Kidney (tissue), 14 donors: ENCODE results near the gene RIPPLY3. TPM values are rescaled to one million over a fixed set of nuclear protein-coding genes. Genes with fewer than 3 reads are reported as not detected.

Experiments used
- DNase-seq, 5 donors: peaks; one replicate each; pipeline ENCODE4 v3.0.0-alpha.2; 2013 to 2020
- FAIRE-seq: peaks from 2 replicates; lab custom pipeline; 2012; peaks lifted over from hg19 to GRCh38; lab: Jason Lieb, UNC
- H3K27ac ChIP-seq, 2 donors: one replicate each; pipeline ENCODE4 v1.7.0; 2013; ENCODE audit warnings: low read depth in 2 of 2, low read length in 2 of 2, inconsistent platforms in 1 of 2
- H3K27me3 ChIP-seq: one replicate; pipeline ENCODE4 v1.7.1; 2013; ENCODE audit warnings: low read length, inconsistent platforms; ENCODE audit not compliant: control insufficient read depth, insufficient read depth
- H3K36me3 ChIP-seq, 3 donors: one replicate each; pipeline versions ENCODE4 v1.7.0 to v1.7.1; 2013; ENCODE audit warnings: low read length in 3 of 3, control low read depth in 1 of 3, inconsistent platforms in 1 of 3; ENCODE audit not compliant: insufficient read depth in 3 of 3, control insufficient read depth in 2 of 3
- H3K4me1 ChIP-seq, 3 donors: one replicate each; pipeline versions ENCODE4 v1.7.0 to v1.7.1; 2013; ENCODE audit warnings: low read length in 3 of 3, inconsistent platforms in 1 of 3, low read depth in 1 of 3; ENCODE audit not compliant: control insufficient read depth in 2 of 3, insufficient read depth in 2 of 3
- H3K4me3 ChIP-seq, 3 donors: one replicate each; pipeline versions ENCODE4 v1.7.0 to v1.8.1; 2013; ENCODE audit warnings: low read length in 3 of 3, control low read depth in 1 of 3, inconsistent platforms in 1 of 3
- H3K9ac ChIP-seq, 3 donors: one replicate each; pipeline versions ENCODE4 v1.7.0 to v1.7.1; 2013; ENCODE audit warnings: low read length in 3 of 3, control low read depth in 1 of 3, inconsistent platforms in 1 of 3
- H3K9me3 ChIP-seq, 3 donors: one replicate each; pipeline versions ENCODE4 v1.7.0 to v1.7.1; 2013; ENCODE audit warnings: low read length in 3 of 3, control low read depth in 1 of 3, inconsistent platforms in 1 of 3; ENCODE audit not compliant: control insufficient read depth in 2 of 3, insufficient read depth in 1 of 3
- CTCF ChIP-seq: IDR thresholded peaks from 3 replicates; pipeline ENCODE4 v1.5.1; 2012; ENCODE audit warnings: mild to moderate bottlenecking, moderate library complexity, borderline replicate concordance; ENCODE audit not compliant: insufficient read depth; ENCODE audit errors: extremely low read depth
- intact Hi-C: fragments of 100-400 bp; cut with DNase I; formaldehyde crosslinking; loops from one replicate; pipeline ENCODE4 v1.11.1; 2022
- polyA plus RNA-seq: library from polyadenylated mRNA; stranded (reverse); fragments of 350-450 nt; fragmentation: Illumina TruSeq; extraction: RNeasy Lipid Tissue Mini Kit (QIAGEN cat#74804); gene quantifications from one replicate; pipeline ENCODE4 v1.2.3, GENCODE V29; 2014; ENCODE audit warnings: low read depth, low replicate concordance; ENCODE audit not compliant: insufficient read depth
- total RNA-seq: library from RNA; stranded (reverse); fragmentation: NEBNext Ultra II Directional; extraction: Animal tissue kit (Norgen Biotek cat#: 25700); gene quantifications from one replicate; pipeline ENCODE4 v1.2.1, GENCODE V29; 2021
- donor health status: control.
- donor health status: control.
- donor health status: control.
- donor health status: control.
- donor health status: control.
- donor health status: DM: yes; HTN: yes; CAD: no.
- donor health status: Normal renal cell carcinoma (clear cell type).

The RIPPLY3 gene
- total and polyA plus RNA-seq, 2 donors from 2014 or later, result 0.26 to 0.31 TPM

GRCh38 chr21:37061926-37062592, 55.6 kb downstream of the RIPPLY3 start:
- DNase-seq (no peak), FAIRE-seq (no peak)
- intact Hi-C loops, result no loop called here
- Histone ChIP-seq H3K9me3 (no peaks in the 10 kb centered on the region), H3K4me3 (no peak overlapping the region), H3K27me3 (no peaks in the 10 kb centered on the region), H3K4me1 (peaks cover 0 to 5% (median 0%) of the 10 kb centered on the region in 3 donors), H3K9ac (no peak overlapping the region), H3K27ac (no peak overlapping the region), H3K36me3 (no peaks in the 10 kb centered on the region)
- no peak for TF ChIP-seq CTCF

DNA sequence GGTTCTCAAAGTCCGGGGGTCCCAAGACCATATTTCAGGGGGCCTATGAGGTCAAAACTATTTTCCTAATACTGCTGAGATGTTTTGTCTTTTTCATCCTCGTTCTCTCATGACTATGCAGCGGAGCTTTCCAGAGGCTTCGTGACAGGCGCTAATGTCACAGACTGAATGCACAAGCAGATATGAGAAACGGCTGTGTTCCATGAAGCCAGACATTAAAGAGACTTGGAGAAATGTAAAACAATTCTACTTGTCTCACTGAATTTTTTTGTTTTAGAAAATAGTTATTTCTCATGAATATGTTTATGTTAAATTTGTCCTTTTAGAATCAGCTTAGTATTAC, 56.1 kb downstream of the RIPPLY3 start:
- no peak for TF ChIP-seq CTCF
- peak in 1 of 5 donors; percentile 53 for DNase-seq
- intact Hi-C loops, result no loop called here
- peaks cover 0 to 5% (median 0%) of the 10 kb centered on the region in 3 donors for H3K4me1 ChIP-seq
- no peak overlapping the region for H3K9ac ChIP-seq
- H3K27me3 ChIP-seq, result no peaks in the 10 kb centered on the region
- no peak for FAIRE-seq
- H3K27ac ChIP-seq, result no peak overlapping the region
- H3K36me3 ChIP-seq, result no peaks in the 10 kb centered on the region
- no peak overlapping the region for H3K4me3 ChIP-seq
- no peaks in the 10 kb centered on the region for H3K9me3 ChIP-seq

- Histone ChIP-seq H3K27me3 (no peaks in the 10 kb centered on the region), H3K4me3 (no peak overlapping the region), H3K36me3 (peaks cover 0 to under 1% (median 0%) of the 10 kb centered on the region in 3 donors), H3K4me1 (peaks cover 0 to 5% (median 0%) of the 10 kb centered on the region in 3 donors), H3K27ac (no peak overlapping the region), H3K9ac (no peak overlapping the region), H3K9me3 (no peaks in the 10 kb centered on the region)
- FAIRE-seq (no peak), DNase-seq (no peak)
- TF ChIP-seq CTCF, result no peak
- intact Hi-C loops, result no loop called here
Observed at GRCh38 chr21:37063433-37063832, 56.9 kb downstream of the RIPPLY3 start.
